ENCODE data around the gene PAQR5.

The PAQR5 gene

GRCh38 chr15:69351884-69352283 is 53.2 kb downstream of the PAQR5 start:
- H3K9me2 ChIP-seq (replicated peaks; ENCODE audit: low read depth, low read length), result no peaks in the 10 kb centered on the region
- H3K9ac ChIP-seq (ENCODE audit: low read depth, low read length, poor library complexity, severe bottlenecking), result no peak overlapping the region
- no peaks in the 10 kb centered on the region for H3F3A ChIP-seq (ENCODE audit: low read depth)
- no peaks in the 10 kb centered on the region for H4K20me1 ChIP-seq (ENCODE audit: insufficient read depth, low read length, poor library complexity, severe bottlenecking)
- no peak for TF ChIP-seq CTCF (conservative IDR thresholded peaks at IDR 0.05; ENCODE audit: low read length)
- no peak for TF ChIP-seq EZH2phosphoT487 (IDR thresholded peaks at IDR 0.05; ENCODE audit: borderline replicate concordance)
- no peaks in the 10 kb centered on the region for H3K4me1 ChIP-seq (ENCODE audit: insufficient read depth, low read length, poor library complexity, severe bottlenecking)
- H3K9me3 ChIP-seq (ENCODE audit: insufficient read depth, low read depth, low read length), result no peaks in the 10 kb centered on the region
- no peaks in the 10 kb centered on the region for H3K27me3 ChIP-seq (ENCODE audit: insufficient read depth, low read length, poor library complexity, severe bottlenecking)
- H3K36me3 ChIP-seq (ENCODE audit: insufficient read depth, low read length), result no peaks in the 10 kb centered on the region
- H2AFZ ChIP-seq (ENCODE audit: low read length), result no peak overlapping the region
- no peaks in the 10 kb centered on the region for H3K79me2 ChIP-seq (ENCODE audit: insufficient read depth, low read length)
- H3K4me3 ChIP-seq (ENCODE audit: low read length, poor library complexity, severe bottlenecking), result no peak overlapping the region
- H3K4me2 ChIP-seq (ENCODE audit: low read depth, low read length, poor library complexity, severe bottlenecking), result no peak overlapping the region

GRCh38 chr15:69357773-69358771 is 59.4 kb downstream of the PAQR5 start:
- no peak overlapping the region for H3K4me2 ChIP-seq (ENCODE audit: low read depth, low read length, poor library complexity, severe bottlenecking)
- no peak overlapping the region for H2AFZ ChIP-seq (ENCODE audit: low read length)
- no peaks in the 10 kb centered on the region for H3F3A ChIP-seq (ENCODE audit: low read depth)
- no peaks in the 10 kb centered on the region for H3K9me2 ChIP-seq (replicated peaks; ENCODE audit: low read depth, low read length)
- no peaks in the 10 kb centered on the region for H3K9me3 ChIP-seq (ENCODE audit: insufficient read depth, low read depth, low read length)
- no peaks in the 10 kb centered on the region for H4K20me1 ChIP-seq (ENCODE audit: insufficient read depth, low read length, poor library complexity, severe bottlenecking)
- H3K79me2 ChIP-seq (ENCODE audit: insufficient read depth, low read length), result no peaks in the 10 kb centered on the region
- no peaks in the 10 kb centered on the region for H3K4me1 ChIP-seq (ENCODE audit: insufficient read depth, low read length, poor library complexity, severe bottlenecking)
- no peaks in the 10 kb centered on the region for H3K36me3 ChIP-seq (ENCODE audit: insufficient read depth, low read length)
- H3K4me3 ChIP-seq (ENCODE audit: low read length, poor library complexity, severe bottlenecking), result no peak overlapping the region
- TF ChIP-seq EZH2phosphoT487 (IDR thresholded peaks at IDR 0.05; ENCODE audit: borderline replicate concordance) (no peak), CTCF (conservative IDR thresholded peaks at IDR 0.05; ENCODE audit: low read length) (no peak)
- no peaks in the 10 kb centered on the region for H3K27me3 ChIP-seq (ENCODE audit: insufficient read depth, low read length, poor library complexity, severe bottlenecking)
- no peak overlapping the region for H3K9ac ChIP-seq (ENCODE audit: low read depth, low read length, poor library complexity, severe bottlenecking)

GRCh38 chr15:69358850-69359249 is 60.1 kb downstream of the PAQR5 start:
- Histone ChIP-seq H3K9ac (ENCODE audit: low read depth, low read length, poor library complexity, severe bottlenecking) (no peak overlapping the region), H3K9me3 (ENCODE audit: insufficient read depth, low read depth, low read length) (no peaks in the 10 kb centered on the region), H3K9me2 (replicated peaks; ENCODE audit: low read depth, low read length) (no peaks in the 10 kb centered on the region), H3K4me3 (ENCODE audit: low read length, poor library complexity, severe bottlenecking) (no peak overlapping the region), H4K20me1 (ENCODE audit: insufficient read depth, low read length, poor library complexity, severe bottlenecking) (no peaks in the 10 kb centered on the region), H3K4me1 (ENCODE audit: insufficient read depth, low read length, poor library complexity, severe bottlenecking) (no peaks in the 10 kb centered on the region), H2AFZ (ENCODE audit: low read length) (no peak overlapping the region), H3K4me2 (ENCODE audit: low read depth, low read length, poor library complexity, severe bottlenecking) (no peak overlapping the region), H3K27me3 (ENCODE audit: insufficient read depth, low read length, poor library complexity, severe bottlenecking) (no peaks in the 10 kb centered on the region), H3K79me2 (ENCODE audit: insufficient read depth, low read length) (no peaks in the 10 kb centered on the region), H3F3A (ENCODE audit: low read depth) (no peaks in the 10 kb centered on the region), H3K36me3 (ENCODE audit: insufficient read depth, low read length) (no peaks in the 10 kb centered on the region)
- TF ChIP-seq EZH2phosphoT487 (IDR thresholded peaks at IDR 0.05; ENCODE audit: borderline replicate concordance) (no peak), CTCF (conservative IDR thresholded peaks at IDR 0.05; ENCODE audit: low read length) (no peak)

Measured in Loucy (cell line).